Pericardium fibroblast (primary cell): ENCODE data around the gene SLC7A5. TPM values are rescaled to one million over a fixed set of nuclear protein-coding genes. Genes with fewer than 3 reads are reported as not detected.

Experiments
- total RNA-seq: library from RNA; depleted of rRNA; stranded (reverse); fragments of >200 nt; gene quantifications from 2 replicates; pipeline ENCODE4 v1.2.3, GENCODE V29; 2015

The SLC7A5 gene
- 71.8 and 103 TPM in 2 replicates for total RNA-seq

DNA sequence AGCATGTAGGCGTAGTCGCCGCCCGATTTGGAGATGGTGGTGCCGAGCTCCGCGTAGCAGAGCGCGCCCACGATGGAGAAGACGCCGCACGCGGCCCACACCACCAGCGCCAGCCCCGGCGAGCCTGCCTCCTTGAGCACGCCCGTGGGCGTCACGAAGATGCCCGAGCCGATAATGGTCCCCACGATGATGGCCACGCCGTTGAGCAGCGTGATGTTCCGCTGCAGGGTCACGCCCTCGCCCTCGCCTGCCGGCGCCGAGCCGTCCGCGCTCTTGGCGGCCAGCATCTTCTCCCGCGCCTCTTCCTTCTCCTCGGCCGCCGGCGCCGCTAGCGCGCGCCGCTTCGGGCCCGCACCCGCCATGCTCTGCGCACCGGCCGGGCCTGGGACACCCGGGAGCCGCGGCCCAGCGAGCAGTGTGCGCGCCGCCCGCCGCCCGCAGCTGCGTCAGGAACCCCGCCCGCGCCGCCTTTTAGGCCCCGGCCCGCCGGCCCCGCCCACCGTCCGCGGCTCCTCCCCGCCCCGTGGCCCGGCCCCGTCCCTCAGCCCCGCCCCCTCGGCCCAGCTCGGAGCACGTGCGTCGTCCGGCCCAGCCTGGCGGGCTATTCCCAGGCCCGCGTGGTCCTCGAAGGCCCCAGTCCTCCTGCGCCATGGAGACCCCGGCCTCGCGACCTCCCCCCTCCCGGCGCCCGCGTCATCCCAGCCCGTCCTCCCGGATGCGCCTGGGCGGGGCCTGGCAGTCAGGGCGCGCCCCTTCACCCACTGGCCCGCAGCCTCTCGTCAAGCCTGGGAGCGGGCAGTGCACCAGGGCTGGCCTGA, at the start of gene SLC7A5:
Gene SLC7A5, minus strand, starts transcription at position 447 of the 818 bp plus-strand sequence. Its CDS starts 85 bp downstream, at position 362.

Other genes with a start within 250 kb of the SLC7A5 start
- 5.7 and 7.2 TPM in 2 replicates for gene KLHDC4, start 103.5 kb downstream of the SLC7A5 start, total RNA-seq
- gene CA5A, start 67.0 kb upstream of the SLC7A5 start, total RNA-seq, result not detected in 2 replicates
- gene BANP, start 81.9 kb upstream of the SLC7A5 start, total RNA-seq, result 10.7 and 12.6 TPM in 2 replicates